DMS114 treated with DMSO at 0.1 percent for 48 hours (cell line): Measurements from ENCODE around the gene AIG1.

Source experiments
- DNase-seq: peaks from one replicate; lab custom pipeline; 2025; ENCODE audit not compliant: unreplicated experiment; lab: John Stamatoyannopoulos, UW

The AIG1 gene

DNA sequence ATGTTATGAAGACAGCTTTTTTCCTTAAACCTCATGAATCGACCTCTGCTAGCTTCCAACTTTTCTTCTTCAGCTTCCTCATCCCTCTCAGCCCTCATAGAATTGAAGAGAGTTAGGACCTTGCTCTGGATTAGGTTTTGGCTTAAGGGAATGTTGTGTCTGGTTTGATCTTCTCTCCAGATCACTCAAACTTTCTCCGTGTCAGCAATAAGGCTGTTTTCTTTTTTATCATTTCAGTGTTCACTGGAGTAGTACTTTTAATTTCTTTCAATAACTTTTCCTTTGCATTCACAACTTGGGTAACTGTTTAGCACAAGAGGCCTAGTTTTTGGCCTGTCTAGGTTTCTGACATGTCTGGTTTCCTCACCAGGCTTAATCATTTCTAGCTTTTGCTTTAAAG lies 32.6 kb downstream of the AIG1 start:
- DNase-seq = no peak

DNA sequence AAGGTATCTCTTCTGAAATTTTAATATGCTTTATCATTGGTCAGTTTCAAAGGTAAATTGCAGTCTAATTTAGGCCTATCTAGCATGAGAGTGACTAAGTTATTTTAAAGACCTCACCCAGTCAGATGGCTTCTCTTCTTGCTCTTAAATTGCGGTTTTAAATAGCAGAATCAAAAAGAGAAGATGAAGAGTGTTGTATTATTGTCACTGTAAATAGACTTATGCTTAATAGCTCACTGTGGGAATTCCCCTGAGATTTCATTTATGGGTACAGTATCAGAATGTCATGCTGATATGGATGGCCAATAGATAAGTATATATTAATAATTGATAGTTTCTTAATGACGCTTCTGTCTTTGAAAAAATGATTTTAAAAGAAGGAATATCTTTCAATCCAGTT lies 35.7 kb downstream of the AIG1 start:
- DNase-seq = no peak

DNA sequence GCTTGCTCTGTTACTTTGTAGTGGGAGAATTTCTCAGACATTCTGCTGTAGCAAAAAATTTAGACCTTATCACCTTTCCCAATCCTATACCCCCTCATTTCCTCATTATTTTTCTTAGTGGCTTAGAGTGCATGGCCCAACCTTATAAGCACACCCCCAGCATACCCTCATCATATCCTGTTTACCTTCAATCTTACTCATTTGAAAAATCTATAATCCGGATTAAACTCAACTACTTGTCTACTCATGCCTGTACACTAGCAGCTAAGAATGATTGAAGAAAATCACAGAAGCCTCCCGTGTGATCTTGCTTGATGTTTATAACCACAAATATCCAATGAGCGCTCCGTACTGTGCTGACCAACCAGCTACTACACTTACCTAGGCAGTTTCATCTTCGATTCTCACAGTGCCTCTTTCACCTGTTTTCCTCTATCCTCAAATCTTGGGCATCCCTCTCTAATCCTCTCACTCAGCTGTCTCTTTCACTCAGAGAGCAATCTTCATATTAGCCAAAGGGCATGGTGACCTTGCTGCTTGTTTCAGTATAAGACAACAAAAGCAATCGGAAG lies 36.6 kb downstream of the AIG1 start:
- DNase-seq = no peak

DNA sequence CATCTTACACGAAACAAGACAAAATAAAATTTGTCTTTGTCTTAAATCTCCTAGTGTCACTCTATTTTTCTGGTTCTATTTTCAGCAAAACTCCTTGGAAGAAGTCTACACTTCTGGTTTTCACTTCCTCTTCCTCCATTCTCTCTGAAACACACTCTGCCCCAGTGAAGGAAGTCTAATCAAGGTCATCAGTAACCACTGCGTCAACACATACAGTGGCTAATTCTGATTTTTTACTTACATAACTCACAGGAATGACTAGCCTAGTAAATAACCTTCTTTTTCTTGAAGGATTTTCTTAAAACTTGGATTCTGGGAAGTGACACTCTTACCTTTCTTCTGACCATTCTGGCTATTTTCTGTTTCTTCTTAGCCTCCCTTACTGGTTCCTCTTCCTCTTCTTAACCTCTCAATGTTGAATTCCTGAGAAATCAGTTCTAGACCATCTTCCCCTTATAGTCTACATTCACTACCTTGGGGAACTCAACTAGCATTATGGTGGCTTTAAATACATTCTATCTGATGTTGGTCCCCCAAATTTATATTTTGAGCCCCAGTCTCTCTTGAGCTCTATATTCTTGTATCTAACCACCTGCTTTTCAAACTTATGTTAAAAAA lies 37.5 kb downstream of the AIG1 start:
- DNase-seq = no peak

DNA sequence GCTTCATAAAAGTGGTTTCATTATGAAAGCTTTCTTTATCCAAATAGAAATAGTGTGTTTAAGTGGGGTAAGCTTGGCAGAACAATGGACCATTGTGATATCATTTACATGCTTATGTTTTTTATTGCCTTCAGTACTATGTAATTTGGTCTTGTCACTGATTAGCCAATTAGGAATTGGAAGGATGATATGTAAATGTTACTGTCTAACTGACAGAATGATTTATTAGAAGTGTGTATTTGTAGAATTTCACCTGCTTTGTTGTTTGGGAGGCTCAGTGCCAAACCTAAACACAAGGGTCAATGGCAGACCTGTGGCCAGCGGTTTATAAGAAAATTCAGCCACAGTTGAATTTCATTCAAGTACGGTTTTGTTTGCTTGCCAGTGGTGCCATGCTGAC lies 39.0 kb downstream of the AIG1 start:
- DNase-seq = no peak

DNA sequence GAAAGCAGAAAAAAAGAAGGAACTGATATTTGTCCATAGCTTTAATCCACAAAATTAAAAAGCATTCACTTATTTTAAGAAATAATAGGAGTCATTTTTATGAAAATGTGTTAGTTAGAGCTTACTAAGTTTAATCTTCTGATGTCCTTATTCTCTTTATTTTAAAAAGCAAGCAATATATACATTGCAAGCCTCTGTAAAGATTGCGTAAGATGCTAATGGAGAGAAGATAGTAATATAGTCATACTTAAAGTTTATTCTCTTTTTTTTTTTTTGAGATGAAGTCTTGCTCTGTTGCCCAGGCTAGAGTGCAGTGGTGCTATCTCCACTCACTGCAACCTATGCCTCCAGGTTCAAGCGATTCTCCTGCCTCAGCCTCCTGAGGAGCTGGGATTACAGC lies 39.7 kb downstream of the AIG1 start:
- no peak for DNase-seq

DNA sequence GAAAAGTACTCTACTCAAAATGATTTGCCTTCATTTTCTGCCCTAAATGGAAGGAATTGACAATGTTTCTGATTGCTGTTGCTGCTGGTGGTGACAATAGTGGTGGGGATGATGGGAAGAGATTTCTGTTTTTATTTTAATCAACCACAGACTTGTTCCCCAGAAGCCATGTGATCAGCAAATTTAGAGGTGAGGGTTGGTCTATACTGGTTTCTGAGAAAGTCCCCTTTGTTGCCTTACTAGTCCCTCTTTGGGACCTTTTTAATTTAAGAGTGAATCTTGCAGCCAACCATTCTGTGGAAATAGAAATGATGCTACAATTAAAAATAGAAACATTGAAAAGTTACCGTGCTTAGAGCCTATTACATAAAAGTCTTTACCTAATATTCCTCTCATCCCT lies 43.2 kb downstream of the AIG1 start:
- no peak for DNase-seq

DNA sequence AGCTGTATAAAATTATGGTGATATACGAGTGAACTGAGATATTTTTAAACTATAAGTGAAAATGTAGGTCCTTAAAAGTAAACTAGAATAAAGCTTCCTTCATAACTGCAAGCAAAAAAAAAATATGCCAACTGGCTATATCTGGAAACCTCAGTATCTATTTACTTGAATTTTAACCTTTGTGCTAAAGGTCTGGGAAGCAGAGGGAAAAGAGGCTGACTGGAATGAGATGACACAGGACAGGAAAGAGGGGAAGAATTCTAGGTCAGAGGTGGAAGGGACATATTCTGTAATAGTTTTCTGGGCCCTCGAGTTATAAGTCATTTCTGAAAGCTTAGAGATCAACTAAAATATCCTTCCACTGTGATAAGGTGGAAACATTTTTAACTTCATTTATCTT lies 46.8 kb downstream of the AIG1 start:
- no peak for DNase-seq

DNA sequence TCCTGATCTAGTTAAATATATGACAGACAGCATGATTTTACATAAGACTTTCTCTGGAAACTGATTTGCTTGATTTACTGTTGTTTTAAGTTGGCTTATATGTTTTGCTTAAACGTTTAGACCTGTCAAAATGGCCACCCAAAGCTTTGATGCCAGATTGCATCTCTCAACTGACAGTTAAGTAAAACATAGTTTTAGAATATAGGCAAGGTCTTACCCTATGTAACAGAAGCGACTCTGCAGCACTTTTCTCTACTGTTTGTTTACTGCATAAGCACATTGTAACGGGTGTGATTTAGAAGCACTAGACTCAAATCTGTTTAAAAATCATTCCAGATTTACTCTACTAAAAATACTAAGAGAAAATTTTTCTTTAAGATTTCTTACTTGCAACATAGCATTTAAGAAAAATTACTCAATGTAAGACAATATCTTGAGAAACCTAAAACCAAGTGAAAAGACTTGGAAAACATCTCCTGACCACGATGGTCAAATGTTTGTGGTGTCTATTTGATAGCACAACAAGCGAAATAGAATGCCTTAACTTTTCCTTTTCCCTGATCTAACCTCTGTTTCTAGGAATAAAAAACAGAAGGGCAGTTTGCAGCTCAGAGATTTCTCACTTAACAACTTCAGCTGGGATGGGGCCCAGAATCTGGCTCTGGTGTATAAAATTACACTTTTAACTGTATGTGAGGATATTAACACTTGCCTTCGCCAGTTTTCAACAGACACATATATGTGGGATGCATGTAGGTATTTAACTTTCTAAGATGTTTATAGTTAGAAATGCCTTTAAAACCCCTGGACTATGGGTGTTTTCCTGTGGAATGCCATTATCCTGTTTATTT lies 47.4 kb downstream of the AIG1 start:
- DNase-seq = no peak

DNA sequence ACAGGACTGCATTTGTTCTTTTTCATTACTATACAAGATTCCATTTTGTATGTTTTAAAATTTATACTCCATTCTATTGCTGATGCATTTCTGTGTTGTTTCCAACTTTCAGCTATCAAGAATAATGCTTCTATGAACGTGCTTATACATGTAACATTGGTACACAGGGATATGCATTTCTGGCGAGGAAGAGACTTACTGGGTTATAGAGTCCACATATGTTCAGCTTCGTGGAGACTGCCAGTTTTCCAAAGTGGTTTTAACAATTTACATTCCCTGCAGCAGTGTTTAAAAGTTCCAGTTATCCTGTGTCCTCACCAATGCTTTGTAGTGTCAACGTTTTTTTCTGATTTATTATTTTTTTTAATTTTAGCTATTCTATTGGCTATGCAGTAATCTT lies 48.5 kb downstream of the AIG1 start:
- DNase-seq = no peak

DNA sequence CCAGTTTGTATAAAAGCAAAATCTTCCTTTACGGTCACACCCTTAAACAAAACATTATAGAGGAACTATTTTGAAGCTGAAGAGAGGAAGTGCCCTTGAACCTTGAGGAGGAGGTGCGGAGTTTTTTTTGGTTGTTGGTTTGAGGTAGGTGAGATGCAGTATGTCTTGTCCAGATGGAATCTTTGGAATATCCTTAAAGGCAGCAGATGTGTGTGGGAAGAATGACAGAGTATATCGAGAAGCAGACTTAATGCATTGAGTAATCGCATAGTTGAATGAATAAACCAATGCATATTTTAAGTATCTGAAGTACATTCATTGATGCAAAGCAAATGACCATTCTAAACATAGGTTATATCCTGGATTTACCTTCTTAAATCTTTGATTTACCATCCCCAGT lies 49.9 kb downstream of the AIG1 start:
- no peak for DNase-seq

DNA sequence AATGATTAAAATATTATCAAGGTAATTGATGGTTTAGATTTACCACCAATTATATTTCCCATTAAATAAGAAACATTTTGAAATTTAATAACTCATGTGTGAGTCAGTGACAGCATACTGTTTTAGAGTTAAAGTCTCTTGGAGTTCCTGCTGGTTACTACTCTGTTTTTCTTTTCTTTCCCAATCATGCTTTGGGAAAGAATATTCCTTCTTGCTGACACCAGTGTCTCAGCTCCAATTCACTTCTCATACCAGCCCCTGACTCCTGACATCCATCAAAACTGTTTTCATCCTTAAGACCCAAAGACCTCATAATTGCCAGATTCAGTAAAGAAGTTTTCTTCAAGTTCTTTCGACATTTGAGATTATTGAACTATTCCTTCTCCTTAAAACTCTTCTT lies 50.3 kb downstream of the AIG1 start:
- no peak for DNase-seq

DNA sequence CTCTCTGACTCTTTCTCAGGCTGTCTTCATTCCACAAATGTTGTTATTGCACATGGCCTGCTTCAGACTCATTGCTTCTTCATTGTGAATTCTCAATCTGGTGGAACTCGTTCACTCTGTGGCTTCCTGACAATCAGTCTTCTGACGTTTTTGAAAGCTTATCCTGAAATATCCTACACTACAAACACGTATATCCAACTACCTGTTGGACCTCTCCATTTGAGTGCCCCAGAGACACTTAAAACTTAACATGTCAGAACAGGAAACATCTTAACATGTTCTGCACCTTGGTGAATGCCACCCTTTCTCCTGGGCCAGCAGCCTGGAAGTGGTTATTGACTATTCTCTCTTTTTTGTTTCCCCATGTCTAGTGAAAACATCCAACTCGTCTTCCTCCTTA lies 50.8 kb downstream of the AIG1 start:
- no peak for DNase-seq

DNA sequence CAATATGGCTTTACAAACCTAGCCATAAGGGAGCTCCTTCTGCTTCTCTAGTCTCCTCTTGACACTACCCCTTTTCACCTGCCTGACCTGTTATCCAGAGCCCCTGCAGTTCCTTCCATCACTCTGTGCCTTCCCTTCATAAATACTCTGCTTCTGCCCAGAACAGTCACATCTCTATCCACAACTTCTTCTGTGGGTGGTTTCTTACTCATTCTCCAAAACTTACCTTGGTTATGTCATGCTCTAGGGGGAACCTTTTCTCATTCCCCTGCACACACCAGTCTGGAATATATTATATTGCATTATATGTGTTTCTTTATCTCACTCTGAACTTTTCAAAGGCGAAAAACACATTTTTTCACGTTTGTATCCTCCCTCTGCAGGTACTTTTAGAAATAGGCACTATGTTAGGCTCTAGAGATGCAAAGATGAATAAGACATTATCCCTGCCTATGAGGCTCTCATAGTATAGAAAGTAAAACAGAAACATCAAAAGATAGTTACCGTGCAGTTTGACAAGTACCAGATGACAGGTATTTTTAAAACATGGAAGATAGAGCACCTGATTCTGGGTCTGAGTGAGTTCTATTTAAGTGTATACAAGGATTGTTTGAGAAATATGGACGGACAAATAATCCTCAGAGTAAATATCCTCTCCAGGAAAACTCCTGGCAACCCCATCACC lies 51.5 kb downstream of the AIG1 start:
- no peak for DNase-seq

DNA sequence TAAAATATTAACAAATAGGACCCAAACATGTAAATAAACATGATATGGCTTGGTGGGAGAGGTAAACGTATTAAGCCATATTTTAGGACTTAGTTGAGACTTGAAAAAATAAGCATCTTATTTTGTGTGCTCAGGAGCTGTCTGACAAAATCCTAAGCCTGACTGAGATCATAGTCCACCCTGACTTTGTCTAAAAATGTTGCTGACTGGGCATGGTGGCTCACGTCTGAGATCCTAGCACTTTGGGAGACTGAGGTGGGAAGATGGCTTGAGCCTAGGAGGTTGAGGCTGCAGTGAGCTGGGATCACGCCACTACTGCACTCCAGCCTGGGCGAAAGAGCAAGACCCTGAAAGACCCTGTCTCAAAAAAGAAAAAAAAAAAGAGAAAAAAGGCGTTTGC lies 52.1 kb downstream of the AIG1 start:
- DNase-seq = no peak

DNA sequence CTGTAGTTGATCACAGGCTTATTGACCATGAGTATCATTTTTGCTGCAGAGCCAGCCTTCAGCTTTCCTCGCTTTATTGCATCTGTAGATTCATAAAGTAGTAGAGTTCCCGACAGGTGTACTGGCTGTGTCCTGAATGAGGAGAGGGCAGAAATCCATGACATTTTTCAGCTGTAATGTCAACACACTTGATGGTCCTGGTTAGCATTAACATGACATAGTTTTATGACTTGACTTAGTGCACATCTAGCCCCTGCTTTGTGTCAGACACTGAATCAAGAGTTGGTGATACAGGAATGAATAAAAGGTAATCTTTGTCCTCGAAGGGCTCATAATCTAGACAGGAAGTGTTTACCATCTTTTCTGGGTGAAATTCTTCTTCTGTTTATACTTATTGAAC lies 55.0 kb downstream of the AIG1 start:
- no peak for DNase-seq

DNA sequence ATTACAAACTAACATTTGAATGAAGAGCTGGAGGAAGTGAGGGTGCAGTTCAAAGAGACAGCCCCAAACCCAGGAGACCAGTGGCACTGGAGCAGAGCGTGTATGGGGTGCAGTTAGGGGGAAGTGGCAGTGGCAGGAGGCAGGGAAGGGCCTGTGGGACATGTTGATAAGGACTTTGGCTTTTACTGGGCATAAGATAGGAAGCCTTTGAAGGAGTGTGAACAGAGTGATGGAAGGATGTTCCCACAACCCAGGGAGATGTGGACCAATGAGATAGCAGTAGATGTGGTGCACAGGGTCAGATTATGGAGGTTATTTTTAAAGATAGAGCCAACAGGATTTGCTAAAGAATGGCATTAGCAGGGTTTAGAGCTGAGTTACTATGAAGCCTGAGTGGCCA lies 56.4 kb downstream of the AIG1 start:
- DNase-seq = no peak

DNA sequence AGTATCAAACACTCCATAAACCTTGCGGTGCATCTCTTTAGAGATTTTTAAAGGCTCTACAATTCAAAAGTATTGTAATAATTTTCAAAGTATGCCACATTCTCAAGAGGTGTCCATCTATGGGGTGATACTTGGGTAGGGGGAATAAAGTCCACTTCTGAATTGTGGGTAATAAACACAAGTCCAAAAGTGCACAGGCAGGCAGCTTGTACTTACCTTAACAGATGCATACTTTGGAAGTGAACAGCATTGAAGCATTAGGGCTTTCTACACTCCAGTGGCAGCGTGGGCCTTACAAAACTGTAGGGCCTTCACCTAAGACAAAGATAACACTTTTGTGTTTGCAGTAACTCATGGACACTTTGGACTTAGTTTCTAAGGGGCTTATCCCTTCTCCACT lies 58.6 kb downstream of the AIG1 start:
- no peak for DNase-seq

DNA sequence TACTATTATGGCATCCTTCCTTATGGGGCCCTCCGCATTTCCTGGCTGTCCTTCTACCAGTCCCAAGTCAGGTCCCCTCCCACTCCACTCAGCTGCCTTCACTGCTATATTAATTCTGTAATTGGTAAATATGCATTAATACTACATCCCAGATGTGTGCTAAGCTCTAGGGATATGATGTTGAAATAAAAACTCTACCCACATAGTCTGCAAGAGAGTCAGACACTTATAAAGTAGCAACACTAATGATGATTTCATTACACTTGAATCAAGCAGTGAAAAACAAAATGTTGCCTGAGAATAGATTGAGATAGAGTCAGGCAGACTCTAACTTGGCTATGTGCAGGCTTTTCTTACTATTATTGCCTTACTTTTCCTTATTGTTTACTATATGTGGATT lies 62.4 kb downstream of the AIG1 start:
- no peak for DNase-seq

DNA sequence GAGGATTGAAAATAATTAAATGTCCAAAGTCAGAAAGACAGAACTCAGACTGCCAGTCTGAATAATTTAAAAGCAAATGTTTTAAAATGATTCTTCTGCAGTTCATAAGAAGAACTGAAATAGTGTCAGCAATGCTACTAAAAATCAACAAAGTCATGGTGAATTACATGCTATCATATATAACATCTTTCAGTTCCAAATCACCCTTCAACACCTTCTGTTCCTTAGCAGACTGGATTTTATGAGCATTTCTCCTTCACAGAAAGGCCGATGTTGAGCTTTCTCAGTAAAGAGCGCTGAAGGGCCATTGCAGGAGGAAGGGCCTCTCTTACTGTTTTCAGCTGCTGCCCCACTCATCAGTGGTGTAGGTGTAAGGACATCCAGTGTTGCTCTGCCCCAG lies 63.3 kb downstream of the AIG1 start:
- no peak for DNase-seq

DNA sequence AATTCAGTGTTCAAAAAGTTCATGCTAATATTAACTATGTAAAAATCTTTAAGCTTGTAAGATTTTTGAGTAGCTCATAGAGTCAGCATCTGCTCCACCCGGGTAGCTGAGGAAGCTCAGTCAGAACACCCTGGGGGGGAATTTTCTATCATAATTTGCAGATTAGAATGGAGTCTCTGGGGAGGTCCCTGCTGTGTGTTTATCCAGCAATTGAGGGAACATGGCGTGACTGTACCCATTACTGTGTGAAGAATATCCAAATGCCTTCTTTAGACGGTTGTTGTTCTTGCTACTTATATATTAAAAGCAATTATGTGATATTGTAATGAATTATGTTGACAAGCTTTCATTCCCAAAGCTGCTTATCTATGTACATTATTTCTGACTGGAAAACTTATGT lies 64.8 kb downstream of the AIG1 start:
- no peak for DNase-seq
